HG02678 (cell line): ENCODE results near the gene CD80.
A peak's percentile ranks its signal among the peaks of the same experiment; 100 is the strongest.

Experiments used
- ATAC-seq: cut with Tn5 transposase; IDR thresholded peaks from one replicate; pipeline ENCODE4 v1.9.1; 2021; ENCODE audit warnings: mild to moderate bottlenecking, moderate library complexity; ENCODE audit not compliant: unreplicated experiment

Gene CD80

DNA sequence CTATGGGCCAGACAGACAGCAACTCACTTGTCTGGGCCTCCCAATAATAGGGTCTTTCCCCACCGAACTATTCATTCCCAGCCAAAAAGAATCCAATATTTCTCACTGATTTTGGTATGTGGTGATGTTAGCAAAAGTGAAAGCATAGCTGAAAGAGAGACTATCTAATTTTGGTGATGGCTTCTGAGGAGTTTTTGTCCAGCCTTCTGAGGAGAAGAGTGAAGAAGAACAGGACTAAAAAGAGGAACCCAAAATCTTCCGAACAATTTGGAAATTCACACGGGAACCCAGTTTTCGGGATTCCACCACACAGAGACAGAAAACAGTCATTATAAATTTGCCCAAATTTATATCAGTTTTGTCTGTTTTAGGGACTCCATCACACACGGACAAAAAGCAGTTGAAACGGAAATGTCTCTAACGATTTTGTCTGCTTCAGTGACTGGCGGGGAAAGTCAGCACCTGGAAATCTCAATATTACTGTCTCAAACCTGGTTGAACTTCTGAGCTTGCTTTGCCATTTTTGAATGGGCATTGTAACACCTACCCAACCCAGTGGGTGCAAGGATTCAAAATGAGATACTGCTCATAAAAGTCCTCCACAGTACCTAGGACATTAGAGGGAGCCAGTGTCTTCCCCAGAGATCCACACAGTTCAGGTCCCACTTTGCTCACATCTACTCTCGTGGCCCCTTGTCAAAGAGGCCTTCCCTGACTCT is 9.1 kb downstream of the CD80 start:
- ATAC-seq = peak; percentile 35

DNA sequence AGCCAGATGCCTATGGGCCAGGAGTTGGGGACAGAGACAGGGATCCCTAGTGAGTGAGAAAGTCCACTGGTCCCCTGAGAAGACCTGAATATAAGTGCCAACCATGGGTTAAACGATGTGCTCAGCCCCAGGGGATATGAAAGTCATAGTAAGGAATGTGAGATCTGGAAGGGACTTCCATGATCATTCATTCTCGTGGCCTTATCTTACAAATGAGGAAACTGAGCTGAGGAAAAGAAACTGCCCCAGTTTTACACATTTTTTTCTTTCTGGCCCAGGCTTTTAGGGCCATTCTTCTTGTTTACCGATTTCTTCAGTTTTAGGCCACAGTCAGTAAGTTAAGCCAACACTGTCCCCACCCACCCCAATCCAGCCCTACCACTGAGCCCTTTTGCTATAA is 11.1 kb downstream of the CD80 start:
- ATAC-seq = no peak

DNA sequence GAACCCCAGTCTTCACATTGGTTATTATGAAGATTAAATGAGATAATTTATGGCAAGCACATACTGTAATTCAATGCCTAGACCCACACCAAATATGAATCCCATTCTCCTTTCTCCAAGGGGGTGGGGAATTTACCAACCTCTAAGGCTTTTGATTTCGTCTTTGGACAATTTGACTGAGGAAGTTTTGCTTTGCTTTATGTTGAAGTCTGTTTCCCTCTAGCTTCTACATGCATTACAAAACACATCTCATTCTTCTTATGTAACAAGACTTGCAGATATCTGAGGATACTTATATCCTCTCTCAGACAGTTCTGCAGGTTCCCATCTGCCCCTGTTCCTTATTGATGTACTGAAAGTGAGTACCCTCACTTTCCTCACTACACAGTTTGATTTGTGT is 12.2 kb downstream of the CD80 start:
- no peak for ATAC-seq

DNA sequence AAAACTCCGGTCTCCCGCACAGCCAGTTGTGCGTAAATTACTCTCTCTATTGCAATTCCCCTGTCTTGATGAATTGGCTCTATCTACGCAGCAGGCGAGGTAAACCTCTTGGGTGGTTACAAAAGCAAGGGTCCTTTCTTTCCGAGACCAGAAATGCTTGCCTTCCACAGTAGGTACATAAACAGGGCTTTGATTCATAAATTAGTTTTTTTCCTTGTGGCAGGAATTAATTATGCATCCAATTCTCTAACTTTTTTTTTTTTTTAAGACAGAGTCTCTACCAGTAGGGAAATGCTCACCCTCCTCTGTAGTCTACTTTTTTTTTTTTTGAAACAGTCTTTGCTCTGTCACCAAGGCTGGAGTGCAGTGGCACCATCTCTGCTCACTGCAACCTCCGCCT is 16.3 kb downstream of the CD80 start:
- no peak for ATAC-seq

DNA sequence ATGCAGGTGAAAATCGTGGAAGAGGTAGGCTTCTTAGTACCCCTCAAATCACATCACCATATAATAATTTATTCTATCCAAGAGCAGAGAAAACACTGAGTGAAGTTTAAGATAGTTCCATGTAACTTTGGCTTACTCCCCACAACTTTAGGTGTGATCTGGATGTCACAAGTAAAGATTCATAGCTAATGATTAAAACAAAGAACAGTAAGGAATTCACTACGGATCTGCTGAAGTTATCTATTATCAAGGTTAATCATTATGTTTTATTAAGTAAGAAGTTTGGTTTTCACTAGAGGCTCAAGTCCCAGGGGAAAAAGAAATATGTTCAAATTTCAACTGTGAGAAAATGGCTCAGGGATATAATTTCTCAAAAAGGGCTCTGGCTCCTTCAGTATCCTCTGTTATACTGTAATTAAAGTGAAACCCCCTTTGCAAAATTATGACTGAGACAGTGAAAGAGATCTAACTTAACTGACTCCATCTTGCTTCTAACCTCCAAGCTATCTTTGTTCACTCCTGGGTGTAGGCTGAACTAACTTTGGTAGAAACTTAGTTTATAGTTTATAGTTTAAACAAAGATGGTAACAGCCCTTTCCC is 17.1 kb downstream of the CD80 start:
- peak; percentile 34 for ATAC-seq

DNA sequence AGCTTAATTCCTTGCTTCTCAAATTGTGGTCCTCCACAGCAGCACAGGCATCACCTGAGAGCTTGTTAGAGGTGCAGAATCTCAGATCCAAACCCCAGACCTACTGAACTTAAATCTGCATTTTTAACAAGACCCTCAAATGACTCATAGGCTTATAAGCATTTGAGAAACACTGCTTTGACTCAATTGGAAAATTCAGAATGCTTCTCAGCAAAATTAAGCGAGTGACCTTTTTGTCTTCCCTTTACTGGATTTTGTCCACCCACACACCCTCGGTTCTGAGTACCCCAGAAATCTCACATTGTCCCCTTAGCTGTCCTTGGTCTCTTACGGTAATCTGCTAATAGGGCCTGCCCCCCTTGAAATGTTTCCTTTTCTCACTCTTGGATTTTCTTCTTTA is 17.9 kb downstream of the CD80 start:
- ATAC-seq = no peak

DNA sequence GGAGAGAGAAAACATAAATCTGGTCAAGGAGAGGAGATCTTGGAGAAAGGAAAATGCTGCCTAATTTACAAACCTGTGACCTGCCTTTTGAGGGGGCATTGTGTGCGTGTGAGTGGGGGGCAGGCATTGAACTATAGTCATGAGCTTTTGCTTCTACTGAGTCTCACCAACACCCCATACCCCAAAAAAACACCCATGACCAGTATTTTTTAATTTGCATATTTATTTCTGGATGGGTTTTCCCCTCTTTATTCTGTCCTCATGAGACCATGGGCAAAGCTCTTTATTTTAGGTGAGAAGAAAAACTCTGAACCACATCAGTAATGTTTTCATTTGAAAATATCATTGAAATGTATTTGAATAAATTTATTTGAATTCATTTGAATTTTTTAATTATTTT is 20.6 kb downstream of the CD80 start:
- ATAC-seq = peak; percentile 35

DNA sequence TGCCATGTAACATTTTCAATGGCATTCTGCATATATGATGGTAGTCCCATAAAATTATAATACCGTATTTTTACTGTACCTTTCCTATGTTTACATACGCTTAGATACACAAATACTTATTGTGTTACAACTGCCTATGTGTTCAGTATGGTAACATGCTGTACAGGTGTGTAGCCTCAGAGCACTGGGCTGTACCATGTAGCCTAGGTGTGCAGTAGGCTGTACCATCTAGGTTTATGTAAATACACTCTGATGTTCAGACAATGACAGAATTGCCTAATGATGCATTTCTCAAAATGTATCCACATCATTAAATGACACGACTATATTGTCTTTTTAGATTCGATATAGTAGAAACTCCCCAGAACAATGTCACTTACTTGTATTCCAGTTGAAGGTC is 22.7 kb downstream of the CD80 start:
- no peak for ATAC-seq

DNA sequence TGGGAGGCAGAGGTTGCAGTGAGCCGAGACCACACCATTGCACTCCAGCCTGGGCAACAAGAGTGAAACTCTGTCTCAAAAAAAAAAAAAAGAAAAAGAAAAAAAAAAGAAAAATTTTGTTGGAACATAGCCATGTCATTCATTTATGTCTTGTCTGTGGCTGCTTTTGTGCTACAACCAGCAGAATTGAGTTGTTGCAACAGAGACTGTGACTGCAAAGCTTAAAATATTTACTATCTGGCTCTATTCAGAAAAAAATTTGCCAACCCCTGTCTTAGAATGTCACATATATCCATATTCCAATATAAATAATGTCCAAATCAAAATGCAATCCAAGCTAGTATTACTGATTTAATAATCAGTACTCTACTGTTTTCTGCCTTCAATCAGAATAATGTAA is 25.1 kb downstream of the CD80 start:
- ATAC-seq = no peak

DNA sequence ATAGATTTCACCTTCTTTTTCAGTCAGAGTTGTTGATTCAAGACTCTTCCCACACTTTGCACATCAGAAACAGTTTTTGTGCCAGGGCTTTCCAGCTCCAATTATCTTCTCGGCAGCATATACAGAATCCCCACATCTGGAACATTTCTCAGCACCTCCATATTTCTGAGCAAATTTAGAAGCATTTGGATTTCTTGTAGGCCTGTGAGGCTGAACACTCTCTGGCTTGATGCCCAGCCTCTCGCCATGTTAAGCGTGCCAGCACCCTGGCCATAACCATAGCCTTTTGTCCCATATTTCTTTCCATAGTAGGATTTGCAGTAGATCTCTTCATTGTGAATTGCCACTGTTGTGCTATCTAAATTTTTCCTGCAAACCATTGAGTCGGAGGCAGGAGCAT is 28.3 kb downstream of the CD80 start:
- no peak for ATAC-seq

DNA sequence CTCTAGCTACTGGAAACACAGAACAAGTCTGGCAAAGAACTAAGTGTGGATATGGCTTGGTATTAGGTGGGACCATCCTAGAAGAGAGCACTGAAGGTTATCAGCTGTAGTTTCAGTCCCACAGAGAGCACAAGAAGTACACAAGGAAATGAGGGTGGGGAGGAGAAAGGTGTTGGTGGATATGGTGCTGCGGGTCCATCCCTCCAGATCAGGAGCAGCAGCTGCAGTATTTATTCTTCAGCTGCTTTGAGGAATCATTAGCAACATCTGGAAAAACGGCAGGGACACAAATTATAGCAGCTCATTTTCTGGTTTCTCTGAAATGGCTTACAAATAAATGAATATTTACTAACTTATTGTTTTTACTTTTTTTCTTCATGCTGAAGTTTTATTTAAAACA is 29.0 kb downstream of the CD80 start:
- no peak for ATAC-seq

DNA sequence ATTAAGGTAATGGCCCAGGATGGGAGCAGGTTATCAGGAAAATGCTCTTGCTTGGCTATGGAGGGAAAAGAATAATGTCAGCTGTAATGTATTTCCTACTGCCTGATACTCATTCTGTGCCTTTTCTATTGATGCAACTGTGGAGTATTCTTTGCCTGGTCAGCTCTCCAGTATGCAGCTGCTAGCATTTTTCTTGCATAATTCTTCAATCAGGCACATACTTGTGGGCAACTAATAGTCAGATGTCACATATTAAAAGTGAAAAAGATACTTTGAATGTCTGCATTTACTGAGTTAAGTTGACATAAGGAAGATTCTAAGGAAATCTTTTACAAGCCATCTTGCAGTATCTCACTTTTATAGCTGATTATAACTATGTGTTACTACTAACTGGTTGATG is 29.5 kb downstream of the CD80 start:
- no peak for ATAC-seq

DNA sequence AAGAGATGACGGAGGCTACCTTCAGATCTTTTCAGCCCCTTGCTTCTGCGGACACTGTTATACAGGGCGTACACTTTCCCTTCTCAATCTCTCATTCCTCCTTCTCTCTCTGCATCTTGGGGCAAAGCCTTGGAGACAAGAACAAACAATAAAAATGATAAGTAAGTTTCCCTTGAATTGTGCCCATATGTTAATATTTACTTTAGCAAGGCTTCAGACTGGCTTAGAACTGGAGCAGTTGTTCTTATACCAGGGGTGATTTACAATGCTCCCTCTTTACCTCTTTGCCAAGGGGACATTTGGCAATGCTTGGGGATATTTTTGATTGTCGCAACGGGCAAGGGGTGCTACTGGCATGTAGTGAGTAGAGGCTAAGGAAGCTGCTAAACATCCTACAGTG is 31.7 kb downstream of the CD80 start:
- no peak for ATAC-seq

DNA sequence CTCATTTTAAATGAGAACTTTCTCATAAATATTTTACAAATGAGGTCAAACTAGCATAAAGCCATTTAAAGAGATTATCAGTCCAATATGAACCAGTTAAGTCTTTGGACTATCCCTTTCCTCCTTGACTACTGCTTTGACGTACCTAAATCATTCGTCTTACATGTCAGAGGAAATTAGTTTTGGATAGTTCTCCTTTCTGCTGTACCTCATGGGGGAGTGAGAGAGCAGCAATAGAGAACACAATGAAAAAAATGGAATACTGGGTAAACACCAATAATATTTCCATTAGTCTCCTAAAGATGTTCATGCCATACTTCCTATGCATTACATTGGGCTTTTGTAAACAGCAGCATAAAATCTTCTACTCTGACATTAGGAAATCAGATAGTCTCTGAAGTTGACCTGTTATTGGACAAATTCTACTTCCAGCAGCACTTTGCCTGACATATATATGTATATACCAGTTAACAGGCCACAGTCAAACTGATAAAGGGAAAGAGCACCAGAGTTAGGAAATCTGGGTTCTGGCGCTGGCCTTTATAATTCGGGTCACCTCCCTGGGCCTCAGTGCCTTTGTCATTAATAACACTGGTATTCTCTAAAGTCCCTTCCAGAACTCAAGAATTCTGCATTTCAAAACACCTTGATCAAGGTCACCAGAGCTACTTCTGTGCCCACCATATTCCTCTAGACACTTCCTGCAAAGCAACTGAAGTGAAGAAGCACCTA is 34.3 kb downstream of the CD80 start:
- no peak for ATAC-seq

DNA sequence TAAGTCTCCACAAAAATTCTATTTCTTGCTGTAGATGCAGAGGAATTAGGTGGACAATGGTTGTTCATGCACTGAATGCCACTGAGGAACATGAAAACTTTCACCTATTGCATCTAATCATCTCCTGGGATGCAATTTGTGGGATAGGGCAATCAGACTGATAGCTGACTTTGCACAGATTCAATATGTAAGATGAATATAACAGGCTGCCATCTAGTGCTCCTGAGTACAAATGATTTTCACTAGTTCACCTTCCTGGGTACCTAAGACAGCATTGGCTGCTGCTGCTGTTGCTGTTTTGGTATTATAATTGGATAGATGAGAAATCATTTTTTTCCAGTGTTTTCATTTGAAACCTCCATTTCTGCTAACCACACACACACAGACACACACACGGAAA is 41.4 kb downstream of the CD80 start:
- ATAC-seq = no peak

DNA sequence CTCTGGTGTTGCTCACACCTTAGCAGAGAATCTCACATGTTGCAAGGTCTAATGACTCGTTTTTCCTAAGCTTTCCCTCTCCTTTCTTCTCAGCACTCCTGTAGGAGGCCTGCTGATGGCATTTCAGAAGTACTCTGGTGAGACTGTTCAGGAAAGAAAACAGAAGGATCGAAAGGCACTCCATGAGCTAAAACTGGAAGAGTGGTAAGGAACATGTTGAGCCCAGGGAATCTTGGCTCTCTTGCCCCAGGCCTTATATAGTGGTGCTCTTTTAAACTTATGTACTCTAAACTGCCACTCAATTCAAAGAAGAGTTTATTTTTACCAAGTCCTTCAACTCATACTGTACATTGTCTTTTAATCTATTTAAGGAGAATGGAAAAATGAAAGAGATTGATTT is 42.3 kb downstream of the CD80 start:
- no peak for ATAC-seq

DNA sequence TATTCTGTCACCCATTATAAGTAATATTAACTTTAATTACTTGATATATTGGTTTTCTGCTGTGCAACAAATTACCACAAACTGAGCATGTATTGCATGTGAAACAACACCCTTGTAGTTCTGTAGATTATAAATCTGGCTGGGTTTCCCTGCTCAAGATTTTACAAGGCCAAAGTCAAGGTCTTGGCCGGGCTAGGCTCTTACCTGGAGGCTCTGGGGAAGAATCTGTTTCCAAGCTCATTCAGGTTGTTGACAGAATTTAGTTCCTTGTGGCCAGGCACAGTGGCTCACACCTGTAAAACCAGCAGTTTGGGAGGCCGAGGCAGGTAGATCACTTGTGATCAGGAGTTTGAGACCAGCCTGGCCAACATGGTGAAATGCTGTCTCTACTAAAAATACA is 44.8 kb downstream of the CD80 start:
- no peak for ATAC-seq

DNA sequence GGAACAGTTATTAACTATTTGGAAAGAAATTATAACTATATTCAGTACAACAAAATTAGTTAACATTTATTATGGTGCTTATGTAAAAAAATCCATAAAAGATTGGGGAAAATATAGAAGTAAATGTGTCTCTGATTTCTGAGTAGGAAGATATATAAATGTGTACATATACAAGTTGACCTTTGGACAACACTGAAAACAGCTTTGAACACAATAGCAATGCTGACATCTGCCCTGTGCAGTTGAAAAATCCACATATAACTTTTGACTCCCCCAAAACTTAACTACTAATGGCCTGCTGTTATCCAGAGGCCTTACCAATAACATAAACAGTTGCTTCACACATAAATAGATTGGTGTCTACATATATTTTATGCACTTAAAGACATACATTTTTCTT is 48.7 kb downstream of the CD80 start:
- no peak for ATAC-seq

DNA sequence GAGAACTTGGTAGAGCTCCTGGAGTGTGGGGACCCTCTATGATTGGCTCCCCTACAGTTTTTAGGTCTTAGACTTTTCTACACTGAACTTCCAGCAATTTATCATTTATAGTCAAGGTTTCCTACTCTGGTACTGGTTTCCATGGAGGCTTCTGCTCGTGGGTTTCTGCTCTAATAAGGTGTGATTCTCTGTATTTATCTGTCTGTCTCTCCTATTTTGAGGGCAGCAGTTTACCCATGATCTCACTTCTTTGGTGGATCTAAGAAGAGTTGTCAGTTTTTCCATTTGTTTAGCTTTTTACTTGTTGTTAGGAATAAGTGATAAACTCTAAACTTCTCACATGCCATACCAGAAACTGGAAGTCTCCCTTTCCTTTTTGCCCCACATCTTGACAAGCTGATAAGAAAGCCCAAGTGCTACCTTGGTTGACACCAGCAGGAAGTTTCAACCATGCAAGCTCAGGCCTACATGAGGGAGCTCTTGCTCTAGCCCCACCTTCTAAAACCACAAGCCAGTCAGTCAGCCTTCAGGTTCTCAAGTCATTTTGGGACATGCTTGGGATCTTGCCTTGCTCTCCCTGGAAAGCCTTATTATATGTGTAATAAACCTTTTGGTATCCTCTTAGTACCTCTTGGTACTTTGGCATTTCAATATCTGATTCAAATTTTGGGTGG is 51.1 kb downstream of the CD80 start:
- peak; percentile 64 for ATAC-seq

DNA sequence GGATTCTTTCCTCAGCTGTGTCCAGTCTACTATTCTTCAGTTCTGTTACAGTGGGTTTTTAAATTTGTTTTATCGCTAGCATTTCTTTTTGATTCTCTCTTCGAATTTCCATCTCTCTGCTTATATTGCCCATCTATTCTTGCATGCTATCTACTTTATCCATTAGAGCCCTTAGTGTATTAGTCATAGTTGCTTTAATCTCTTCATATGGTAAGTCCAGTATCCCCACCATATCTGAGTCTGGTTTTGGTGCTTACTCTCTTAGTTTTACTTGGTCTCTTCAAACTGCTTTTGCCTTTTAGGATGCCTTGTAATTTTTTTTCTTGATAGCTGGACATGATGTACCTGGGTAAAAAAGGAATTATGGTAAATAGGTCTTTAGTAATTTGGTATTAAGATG is 52.0 kb downstream of the CD80 start:
- no peak for ATAC-seq

DNA sequence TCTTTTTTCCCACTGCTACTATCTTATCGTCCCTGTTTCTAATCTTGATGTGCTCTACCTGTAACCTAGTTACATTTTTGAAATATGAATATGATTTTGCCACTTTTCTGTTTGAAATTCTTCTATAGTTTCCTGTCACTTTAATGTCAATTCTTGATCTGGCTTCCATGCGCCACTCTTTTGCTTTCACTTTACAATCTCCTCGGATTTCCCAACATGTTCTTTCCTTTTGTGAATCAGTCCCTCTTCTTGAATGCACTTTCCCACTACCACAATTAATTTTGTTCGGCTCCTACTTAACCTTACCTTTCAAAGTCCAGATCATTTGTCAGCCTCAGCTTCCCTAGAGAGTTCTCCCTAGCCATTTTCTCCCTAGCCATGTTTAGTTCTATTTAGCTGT is 52.8 kb downstream of the CD80 start:
- ATAC-seq = no peak

DNA sequence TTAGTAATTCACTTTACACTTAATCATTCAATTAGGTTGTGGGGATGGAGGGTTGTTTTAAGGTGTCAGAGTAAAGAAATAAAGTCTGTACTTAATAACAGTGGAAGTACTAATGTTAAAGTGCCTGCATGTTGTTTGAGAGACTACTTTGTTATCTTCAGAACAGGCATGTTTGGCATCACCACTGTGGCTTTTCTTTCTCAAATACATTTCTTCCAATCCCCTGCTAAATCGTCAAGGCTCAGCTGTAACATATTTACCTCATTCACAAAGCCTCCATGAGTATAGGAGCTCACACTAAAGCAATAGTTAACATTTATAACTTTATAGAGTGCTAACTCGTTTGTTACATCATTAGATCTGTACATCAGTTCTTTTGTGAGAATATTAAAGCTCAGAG is 58.5 kb downstream of the CD80 start:
- no peak for ATAC-seq
